OCI-LY7 (cell line): ENCODE results near the gene MKKS. TPM values are rescaled to one million over a fixed set of nuclear protein-coding genes. Genes with fewer than 3 reads are reported as not detected.
A peak's percentile ranks its signal among the peaks of the same experiment; 100 is the strongest.

Experiments
- BruUV-seq: library from RNA; stranded (reverse); fragments of 400-500 nt; replicated peaks from 2 replicates; lab custom pipeline; 2021; lab: Mats Ljungman, UMichigan
- CTCF ChIA-PET: fragments of 300-600 bp; sonication (Branson Sonifier 250); formaldehyde crosslinking; loops from one replicate; lab custom pipeline; 2022; ENCODE audit warnings: antibody characterized with exemption; ENCODE audit not compliant: unreplicated experiment; lab: Charles Lee
- POLR2A ChIA-PET: fragments of 300-600 bp; sonication (Branson Sonifier 250); formaldehyde crosslinking; loops from one replicate; lab custom pipeline; 2022; ENCODE audit warnings: antibody characterized with exemption; lab: Charles Lee
- DNase-seq: peaks from one replicate; pipeline ENCODE4 v3.0.0-alpha.2; 2015; ENCODE audit warnings: low spot score
- H2AFZ ChIP-seq: fragments of 200-600 bp; sonication (generic), shearing (Covaris generic); 2 replicates; pipeline ENCODE4 v1.6.1; 2014; ENCODE audit warnings: mild to moderate bottlenecking, antibody characterized with exemption, low read length, moderate library complexity
- H3K27ac ChIP-seq: fragments of 200-600 bp; sonication (generic); 2 replicates; pipeline ENCODE4 v1.5.1; 2014; ENCODE audit warnings: mixed run types, low read depth, mild to moderate bottlenecking, moderate library complexity, low read length, inconsistent platforms; ENCODE audit not compliant: poor library complexity, severe bottlenecking
- H3K36me3 ChIP-seq: fragments of 200-600 bp; sonication (generic); 2 replicates; pipeline ENCODE4 v1.6.1; 2014; ENCODE audit warnings: mild to moderate bottlenecking, antibody characterized with exemption, low read length, moderate library complexity, mixed read lengths; ENCODE audit not compliant: insufficient read depth
- H3K4me1 ChIP-seq: fragments of 200-600 bp; sonication (generic); 2 replicates; pipeline ENCODE4 v1.5.1; 2014; ENCODE audit warnings: mild to moderate bottlenecking, low read length; ENCODE audit not compliant: insufficient read depth, poor library complexity, severe bottlenecking
- H3K4me2 ChIP-seq: fragments of 200-600 bp; sonication (generic); 2 replicates; pipeline ENCODE4 v1.6.1; 2014; ENCODE audit warnings: mild to moderate bottlenecking, low read length
- H3K4me3 ChIP-seq: fragments of 200-600 bp; sonication (generic); 2 replicates; pipeline ENCODE4 v1.5.1; 2014; ENCODE audit warnings: mild to moderate bottlenecking, low read depth, low read length; ENCODE audit not compliant: poor library complexity, severe bottlenecking
- H3K79me2 ChIP-seq: fragments of 200-600 bp; sonication (generic); 2 replicates; pipeline ENCODE4 v1.6.1; 2016; ENCODE audit warnings: low read depth, mild to moderate bottlenecking, low read length, moderate library complexity, mixed read lengths; ENCODE audit not compliant: insufficient read depth
- H3K9me2 ChIP-seq: fragments of 200-600 bp; sonication (generic); 2 replicates; pipeline ENCODE4 v1.6.1; 2016; ENCODE audit warnings: mild to moderate bottlenecking, low read length, mixed read lengths; ENCODE audit not compliant: insufficient read depth
- H3K9me3 ChIP-seq: fragments of 200-600 bp; sonication (generic); 2 replicates; pipeline ENCODE4 v1.6.1; 2014; ENCODE audit warnings: mild to moderate bottlenecking, mixed run types, low read length, mixed read lengths
- H4K20me1 ChIP-seq: fragments of 200-600 bp; sonication (generic); 2 replicates; pipeline ENCODE4 v1.6.1; 2014; ENCODE audit warnings: mild to moderate bottlenecking, antibody characterized with exemption, low read length, moderate library complexity, mixed read lengths; ENCODE audit not compliant: insufficient read depth
- EZH2phosphoT487 ChIP-seq: fragments of 200-600 bp; sonication (generic); IDR thresholded peaks from 2 replicates; pipeline ENCODE4 v1.6.1; 2018; ENCODE audit warnings: low read depth, borderline replicate concordance, mild to moderate bottlenecking, mixed run types, antibody characterized with exemption, low read length, moderate library complexity, mixed read lengths
- intact Hi-C: fragments of 100-400 bp; cut with micrococcal nuclease; formaldehyde crosslinking; loops from one replicate; pipeline ENCODE4 v1.10.0; 2022; ENCODE audit not compliant: unreplicated experiment
- total RNA-seq, 2 experiments: library from RNA; depleted of rRNA in 1 of 2; stranded (reverse); fragments of >200 nt in 1 of 2; shearing (Covaris generic) in 1 of 2; gene quantifications; 2 replicates each; pipeline ENCODE4 v1.2.3, GENCODE V29; 2014 to 2022
- TF ChIP-seq, protein P1 (sequence below): fragments of 200-600 bp; sonication (generic); conservative IDR thresholded peaks from 2 replicates; pipeline ENCODE4 v1.5.1; 2014; ENCODE audit warnings: mild to moderate bottlenecking, antibody characterized with exemption, low read length, moderate library complexity, mixed read lengths

Gene MKKS
- total RNA-seq, 2 experiments from 2014 or later: 1.0 to 5.6 TPM

DNA sequence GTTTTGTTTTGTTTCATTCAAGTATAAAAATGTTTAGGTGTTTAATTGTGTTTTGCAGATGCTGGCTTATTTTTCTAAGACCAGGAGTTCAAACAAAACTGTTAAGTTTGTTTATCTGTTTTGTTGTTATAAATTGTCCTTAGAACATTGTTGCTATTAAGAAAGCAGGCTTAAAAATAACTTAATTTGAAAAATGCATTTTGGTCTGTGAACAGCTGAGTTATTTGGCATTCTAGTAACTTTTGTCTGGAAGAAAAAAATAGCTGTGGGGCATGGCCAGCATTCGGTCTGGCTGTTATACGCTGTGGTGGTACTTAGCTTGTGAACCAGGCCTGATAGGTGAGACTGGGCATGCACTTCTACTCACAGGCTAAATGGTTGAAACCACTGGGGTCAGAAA lies 38.8 kb upstream of the MKKS start:
- CTCF ChIA-PET: no interaction called here
- intact Hi-C loops: no loop called here

DNA sequence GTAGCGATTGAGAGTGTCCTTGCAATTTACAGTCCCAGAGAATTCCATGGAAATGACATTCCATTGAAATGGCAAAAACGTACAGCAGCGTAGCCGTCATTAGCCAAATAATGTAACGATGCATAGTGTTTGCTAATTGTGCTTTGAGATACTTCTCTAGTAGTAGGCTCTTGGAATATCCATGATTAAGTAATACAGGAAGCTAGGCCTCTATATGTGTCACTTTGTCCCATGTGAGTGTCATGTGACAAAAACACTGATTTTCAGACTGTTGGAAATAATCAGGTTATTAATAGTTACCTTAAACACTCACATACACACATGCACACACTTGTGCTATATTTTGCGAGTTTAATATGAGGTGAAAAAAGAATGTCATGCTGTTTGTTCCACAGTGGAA lies 36.3 kb upstream of the MKKS start:
- H3K4me3 ChIP-seq: no peak overlapping the region
- no peaks in the 10 kb centered on the region for H3K9me2 ChIP-seq
- H3K4me1 ChIP-seq: peaks cover under 1% of the 10 kb centered on the region
- CTCF ChIA-PET: no interaction called here
- no peak overlapping the region for H2AFZ ChIP-seq
- no peaks in the 10 kb centered on the region for H3K9me3 ChIP-seq
- no peak overlapping the region for H3K27ac ChIP-seq
- DNase-seq: no peak
- POLR2A ChIA-PET: no interaction called here
- H3K79me2 ChIP-seq: no peaks in the 10 kb centered on the region
- H4K20me1 ChIP-seq: no peaks in the 10 kb centered on the region; the same call in 1 of the 2 replicates
- H3K4me2 ChIP-seq: no peak overlapping the region
- TF ChIP-seq, protein P1, sequence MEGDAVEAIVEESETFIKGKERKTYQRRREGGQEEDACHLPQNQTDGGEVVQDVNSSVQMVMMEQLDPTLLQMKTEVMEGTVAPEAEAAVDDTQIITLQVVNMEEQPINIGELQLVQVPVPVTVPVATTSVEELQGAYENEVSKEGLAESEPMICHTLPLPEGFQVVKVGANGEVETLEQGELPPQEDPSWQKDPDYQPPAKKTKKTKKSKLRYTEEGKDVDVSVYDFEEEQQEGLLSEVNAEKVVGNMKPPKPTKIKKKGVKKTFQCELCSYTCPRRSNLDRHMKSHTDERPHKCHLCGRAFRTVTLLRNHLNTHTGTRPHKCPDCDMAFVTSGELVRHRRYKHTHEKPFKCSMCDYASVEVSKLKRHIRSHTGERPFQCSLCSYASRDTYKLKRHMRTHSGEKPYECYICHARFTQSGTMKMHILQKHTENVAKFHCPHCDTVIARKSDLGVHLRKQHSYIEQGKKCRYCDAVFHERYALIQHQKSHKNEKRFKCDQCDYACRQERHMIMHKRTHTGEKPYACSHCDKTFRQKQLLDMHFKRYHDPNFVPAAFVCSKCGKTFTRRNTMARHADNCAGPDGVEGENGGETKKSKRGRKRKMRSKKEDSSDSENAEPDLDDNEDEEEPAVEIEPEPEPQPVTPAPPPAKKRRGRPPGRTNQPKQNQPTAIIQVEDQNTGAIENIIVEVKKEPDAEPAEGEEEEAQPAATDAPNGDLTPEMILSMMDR: no peak
- TF ChIP-seq EZH2phosphoT487: no peak
- no TSS peak for BruUV-seq
- intact Hi-C loops: no loop called here
- H3K36me3 ChIP-seq: no peaks in the 10 kb centered on the region

More for the DNA sequence above, 38.8 kb upstream of the MKKS start:
- Histone ChIP-seq H3K4me2 (no peak overlapping the region), H3K4me3 (no peak overlapping the region), H3K4me1 (peaks cover 19% of the 10 kb centered on the region), H3K36me3 (no peaks in the 10 kb centered on the region), H3K79me2 (no peaks in the 10 kb centered on the region), H3K27ac (no peak overlapping the region), H3K9me2 (no peaks in the 10 kb centered on the region), H2AFZ (no peak overlapping the region), H4K20me1 (peaks cover 3% of the 10 kb centered on the region; the same call in 1 of the 2 replicates), H3K9me3 (no peaks in the 10 kb centered on the region)
- no peak for TF ChIP-seq EZH2phosphoT487
- TF ChIP-seq, protein P1: no peak
- no TSS peak for BruUV-seq
- POLR2A ChIA-PET: interaction anchor here (0.6 to 0.9 kb wide), 2 partner anchors 9 to 1105 kb away, joined by 3 read pairs; no protein-coding TSS in a partner anchor
- no peak for DNase-seq

DNA sequence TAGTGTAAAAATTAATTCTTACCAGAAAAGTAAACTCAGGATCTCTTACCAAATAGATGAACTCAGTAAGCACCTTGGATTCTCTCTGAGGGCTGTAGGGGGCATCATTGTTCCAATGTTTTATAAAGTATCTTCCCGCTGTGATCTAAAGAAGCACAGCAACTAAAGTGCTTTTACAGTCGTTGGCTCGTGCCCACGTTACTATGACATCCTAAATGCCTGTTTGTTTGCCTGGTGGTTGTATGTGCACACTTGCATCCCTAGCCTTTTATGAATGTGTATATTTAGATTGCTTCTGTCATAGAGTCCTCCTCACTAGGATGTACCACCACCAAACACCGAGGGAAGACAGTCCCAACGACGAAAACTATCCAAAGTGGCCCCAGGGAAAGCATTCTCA lies 35.6 kb upstream of the MKKS start:
- TF ChIP-seq, protein P1: peak; percentile 69
- TF ChIP-seq EZH2phosphoT487: no peak
- Histone ChIP-seq H3K4me3 (no peak overlapping the region), H3K9me2 (no peaks in the 10 kb centered on the region), H3K36me3 (peaks cover 3% of the 10 kb centered on the region; the same call in 1 of the 2 replicates), H3K9me3 (no peaks in the 10 kb centered on the region), H4K20me1 (no peaks in the 10 kb centered on the region), H3K4me1 (no peaks in the 10 kb centered on the region), H3K27ac (no peak overlapping the region), H2AFZ (no peak overlapping the region), H3K4me2 (no peak overlapping the region), H3K79me2 (no peaks in the 10 kb centered on the region)
- intact Hi-C loops: no loop called here
- ChIA-PET POLR2A (no interaction called here), CTCF (no interaction called here)
- BruUV-seq: no TSS peak
- DNase-seq: peak; percentile 12
